GM06990 (cell line): ENCODE measurements around the gene TBKBP1.

Source experiments
- DNase-seq: peaks from one replicate; pipeline ENCODE4 v3.0.0-alpha.2; 2011; ENCODE audit not compliant: insufficient read length; ENCODE audit errors: extremely low read depth
- H3K27me3 ChIP-seq: replicated peaks from 2 replicates; pipeline ENCODE4 v1.6.0; 2011; ENCODE audit warnings: low read length; ENCODE audit not compliant: control insufficient read depth, insufficient read depth
- H3K36me3 ChIP-seq: 2 replicates; pipeline ENCODE4 v1.5.1; 2011; ENCODE audit warnings: low read length; ENCODE audit not compliant: control insufficient read depth, insufficient read depth
- H3K4me3 ChIP-seq: replicated peaks from 2 replicates; pipeline ENCODE4 v1.5.1; 2011; ENCODE audit warnings: low read depth, mild to moderate bottlenecking, control low read depth, low read length
- CTCF ChIP-seq: IDR thresholded peaks from 2 replicates; pipeline ENCODE4 v1.5.1; 2011; ENCODE audit warnings: low read length, control low read depth, mild to moderate bottlenecking, inconsistent platforms; ENCODE audit not compliant: insufficient read depth, poor library complexity, severe bottlenecking

TBKBP1 gene

GRCh38 chr17:47651704-47652103, 42.3 kb upstream of the TBKBP1 start:
- no peak for DNase-seq
- TF ChIP-seq CTCF, result no peak

GRCh38 chr17:47652570-47652969, 41.4 kb upstream of the TBKBP1 start:
- Histone ChIP-seq H3K4me3 (no peak overlapping the region), H3K36me3 (peaks cover 24% of the 10 kb centered on the region), H3K27me3 (no peaks in the 10 kb centered on the region)
- no peak for TF ChIP-seq CTCF
- DNase-seq, result no peak

More at GRCh38 chr17:47651704-47652103, 42.3 kb upstream of the TBKBP1 start:
- Histone ChIP-seq H3K4me3 (peak overlapping the region; percentile 79), H3K27me3 (no peaks in the 10 kb centered on the region), H3K36me3 (peaks cover 19% of the 10 kb centered on the region)

- no peak for DNase-seq
Measured at GRCh38 chr17:47653442-47653841, 40.5 kb upstream of the TBKBP1 start.

GRCh38 chr17:47654991-47655390, 39.0 kb upstream of the TBKBP1 start:
- no peaks in the 10 kb centered on the region for H3K27me3 ChIP-seq

More at GRCh38 chr17:47653442-47653841, 40.5 kb upstream of the TBKBP1 start:
- Histone ChIP-seq H3K36me3 (peaks cover 30% of the 10 kb centered on the region), H3K4me3 (peak overlapping the region; percentile 7; the same call in 1 of the 2 replicates), H3K27me3 (no peaks in the 10 kb centered on the region)
- TF ChIP-seq CTCF, result no peak

GRCh38 chr17:47660064-47660492, 33.9 kb upstream of the TBKBP1 start:
- peak; percentile 50 for DNase-seq
- Histone ChIP-seq H3K36me3 (peaks cover 38% of the 10 kb centered on the region), H3K27me3 (no peaks in the 10 kb centered on the region), H3K4me3 (peak overlapping the region; percentile 27)
- TF ChIP-seq CTCF, result no peak

More at GRCh38 chr17:47654991-47655390, 39.0 kb upstream of the TBKBP1 start:
- DNase-seq, result no peak
- Histone ChIP-seq H3K4me3 (no peak overlapping the region), H3K36me3 (peaks cover 32% of the 10 kb centered on the region)
- no peak for TF ChIP-seq CTCF
